Smooth muscle cell of the brain vasculature (primary cell): ENCODE data around the gene SLC7A10.

ENCODE experiments used
- DNase-seq: peaks from one replicate; pipeline ENCODE4 v3.0.0-alpha.2; 2012; ENCODE audit warnings: low read depth, low spot score

The SLC7A10 gene

DNA sequence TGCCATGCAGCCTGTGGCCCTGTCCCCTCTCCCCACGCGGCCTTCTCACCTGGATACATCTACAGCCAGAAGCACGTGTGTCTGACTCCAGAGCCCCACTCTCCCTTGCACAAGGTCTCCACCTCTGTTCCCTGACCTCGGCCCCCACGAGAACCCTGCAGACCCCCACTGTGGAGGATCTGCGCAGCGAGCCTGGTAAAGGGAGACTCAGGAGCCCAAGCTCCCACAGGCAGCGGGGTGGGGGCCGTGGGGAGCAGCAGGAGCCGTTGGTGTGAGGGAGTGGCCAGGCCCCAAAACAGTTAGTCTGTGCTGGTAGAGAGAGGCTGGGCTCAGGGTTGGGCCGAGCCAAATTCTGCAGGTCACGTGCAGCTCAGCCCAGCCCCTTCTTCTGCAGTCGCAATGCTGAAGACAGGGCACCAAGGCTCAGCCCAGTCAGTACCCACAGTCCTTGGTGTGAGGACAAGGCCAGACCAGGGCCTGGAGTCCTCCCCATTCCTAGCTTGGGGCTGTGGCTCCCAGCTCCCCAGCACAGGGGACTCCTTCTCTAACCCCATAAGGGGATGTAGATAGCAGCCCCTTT is 28.7 kb upstream of the SLC7A10 start:
- DNase-seq, result no peak

GRCh38 chr19:33252971-33253370 is 27.3 kb upstream of the SLC7A10 start:
- DNase-seq, result no peak

GRCh38 chr19:33252418-33252962 is 26.8 kb upstream of the SLC7A10 start:
- DNase-seq, result no peak

DNA sequence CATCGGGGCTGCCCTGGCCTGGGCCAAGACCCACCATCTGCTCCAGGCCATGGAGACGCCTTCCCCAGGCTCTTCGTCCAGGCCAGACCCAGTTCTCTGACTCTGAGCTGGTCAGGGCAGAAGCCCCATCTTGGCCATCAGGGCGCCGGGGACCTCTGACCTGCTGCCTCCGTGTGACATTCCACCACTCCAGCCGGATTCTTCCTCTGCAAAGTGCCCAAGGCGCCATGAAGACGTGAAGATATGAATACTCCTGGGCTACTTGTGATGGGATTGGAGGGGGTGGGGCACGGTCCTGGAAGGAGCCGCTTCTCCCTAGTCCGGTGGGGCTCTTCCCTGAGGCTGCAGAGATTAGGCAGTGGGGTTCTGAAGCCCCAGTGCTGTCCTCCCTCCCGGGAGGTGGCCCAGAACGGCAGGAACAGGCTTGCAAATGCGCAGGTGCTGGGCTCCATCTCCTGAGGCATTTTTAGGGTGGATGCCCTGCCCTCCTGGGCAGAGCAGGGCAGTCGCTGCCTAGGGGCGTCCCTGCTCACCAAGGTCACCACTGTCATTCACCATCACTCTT is 26.0 kb upstream of the SLC7A10 start:
- DNase-seq, result no peak

GRCh38 chr19:33251076-33251475 is 25.4 kb upstream of the SLC7A10 start:
- no peak for DNase-seq

DNA sequence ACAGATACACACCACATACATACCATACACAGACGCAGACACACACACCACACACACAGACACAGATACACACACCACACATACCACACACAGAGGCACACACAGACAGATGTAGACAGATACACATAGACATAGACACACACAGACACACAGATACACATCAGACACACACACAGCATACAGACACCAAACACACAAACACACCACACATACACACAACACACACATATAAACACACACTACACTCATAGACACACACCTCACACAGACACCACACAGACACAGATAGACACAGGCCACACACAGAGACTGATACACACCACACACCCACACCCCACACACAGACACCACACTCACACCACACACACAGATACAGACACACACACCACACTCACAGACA is 24.9 kb upstream of the SLC7A10 start:
- no peak for DNase-seq

DNA sequence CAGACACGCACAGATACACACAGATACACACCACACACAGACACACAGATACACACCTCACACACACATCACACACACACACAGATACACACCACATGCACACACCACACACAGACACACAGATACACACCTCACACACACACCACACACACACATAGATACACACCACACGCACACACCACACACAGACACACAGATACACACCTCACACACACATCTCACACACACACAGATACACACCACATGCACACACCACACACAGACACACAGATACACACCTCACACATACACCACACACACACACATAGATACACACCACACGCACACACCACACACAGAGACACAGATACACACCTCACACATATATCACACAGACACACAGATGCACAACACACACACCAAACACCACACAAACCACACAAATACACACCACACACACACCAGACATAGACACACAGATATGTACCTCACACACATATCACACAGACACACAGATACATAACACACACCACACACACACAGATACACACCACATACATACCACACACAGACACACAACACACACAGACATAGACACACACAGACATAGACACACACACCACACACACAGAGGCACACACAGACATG is 24.2 kb upstream of the SLC7A10 start:
- no peak for DNase-seq

- no peak for DNase-seq
These were observed 23.4 kb upstream of the SLC7A10 start for GRCh38 chr19:33248954-33249613.

DNA sequence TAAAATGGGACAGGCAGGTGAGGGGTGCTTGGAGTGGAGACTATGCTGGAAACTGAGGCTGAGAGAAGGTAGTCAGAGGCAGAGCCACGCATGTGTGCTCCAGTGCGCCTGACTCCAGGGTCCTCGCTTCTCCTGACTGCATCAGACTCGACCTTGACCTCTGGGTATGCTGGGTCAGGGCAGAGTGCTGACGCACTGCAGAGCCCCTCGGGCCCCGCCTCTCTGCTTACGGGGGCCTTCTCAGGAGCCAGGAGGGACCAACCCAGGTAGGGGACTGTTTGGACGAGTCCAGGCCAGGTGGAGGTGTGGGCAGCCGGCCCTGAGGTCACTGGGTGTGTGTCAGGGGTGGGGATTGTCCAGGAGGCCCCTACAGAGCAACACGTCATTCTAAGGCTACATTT is 22.9 kb upstream of the SLC7A10 start:
- DNase-seq, result no peak

DNA sequence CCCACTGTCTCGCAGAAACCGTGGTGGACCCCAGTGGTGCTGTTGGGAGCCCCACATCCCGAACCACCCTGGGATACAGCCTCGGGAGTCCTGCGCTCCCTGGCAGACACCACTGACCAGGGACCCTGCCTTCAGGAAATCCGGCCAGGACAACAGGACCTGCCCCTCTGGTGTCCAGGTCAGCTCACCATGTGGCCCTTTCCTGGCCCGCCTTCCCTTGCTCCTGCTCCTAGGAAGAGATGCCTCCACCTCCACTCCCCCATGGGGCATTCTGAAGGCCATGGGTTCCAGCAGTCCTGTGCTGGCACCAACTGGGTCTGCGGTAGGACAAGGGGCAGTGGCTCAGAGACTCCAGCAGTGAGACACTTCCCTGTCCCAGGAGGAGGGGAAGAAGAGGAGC is 22.5 kb upstream of the SLC7A10 start:
- no peak for DNase-seq

DNA sequence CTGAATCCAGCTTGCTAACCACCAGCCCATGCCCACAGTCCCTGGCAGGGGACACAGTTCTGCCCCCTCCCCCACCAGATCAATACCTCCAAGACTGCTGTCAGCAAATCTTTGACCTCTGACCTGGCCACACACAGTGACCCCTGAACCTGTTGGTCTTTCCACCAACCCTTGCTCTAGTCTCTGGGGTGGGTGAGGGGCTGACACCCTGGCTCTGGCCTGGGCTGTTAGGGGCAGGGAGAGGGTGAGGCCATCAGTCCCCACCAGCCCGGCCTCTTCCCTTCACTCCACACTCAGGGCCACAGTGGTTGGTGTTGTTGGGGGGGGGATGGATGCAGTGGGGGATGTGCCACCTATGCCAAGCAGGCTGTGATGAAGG is 21.8 kb upstream of the SLC7A10 start:
- no peak for DNase-seq

- DNase-seq, result no peak
These were observed 21.2 kb upstream of the SLC7A10 start for GRCh38 chr19:33246709-33247440.

- no peak for DNase-seq
These were observed 20.5 kb upstream of the SLC7A10 start for GRCh38 chr19:33245948-33246708.

DNA sequence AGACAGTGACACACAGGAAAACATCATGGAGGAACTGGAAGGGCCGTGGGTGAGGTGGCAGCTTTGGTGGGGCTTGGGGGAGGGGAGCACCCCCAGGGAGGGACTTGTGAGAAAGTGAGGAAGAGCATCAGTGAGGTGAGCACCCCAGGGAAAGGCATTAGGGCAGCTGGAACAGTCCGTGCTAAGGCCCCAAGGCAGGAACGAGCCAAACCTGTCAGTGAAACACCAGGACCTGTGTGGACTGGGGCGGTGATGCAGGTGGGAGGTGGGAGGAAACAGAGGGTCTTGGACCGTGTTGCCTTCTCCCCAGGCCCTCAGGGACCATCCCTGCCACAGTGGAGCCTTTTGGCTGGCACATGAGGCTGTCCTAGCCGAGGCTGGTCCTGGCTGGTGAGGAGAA is 17.3 kb upstream of the SLC7A10 start:
- DNase-seq, result no peak

GRCh38 chr19:33242131-33242530 is 16.5 kb upstream of the SLC7A10 start:
- no peak for DNase-seq

DNA sequence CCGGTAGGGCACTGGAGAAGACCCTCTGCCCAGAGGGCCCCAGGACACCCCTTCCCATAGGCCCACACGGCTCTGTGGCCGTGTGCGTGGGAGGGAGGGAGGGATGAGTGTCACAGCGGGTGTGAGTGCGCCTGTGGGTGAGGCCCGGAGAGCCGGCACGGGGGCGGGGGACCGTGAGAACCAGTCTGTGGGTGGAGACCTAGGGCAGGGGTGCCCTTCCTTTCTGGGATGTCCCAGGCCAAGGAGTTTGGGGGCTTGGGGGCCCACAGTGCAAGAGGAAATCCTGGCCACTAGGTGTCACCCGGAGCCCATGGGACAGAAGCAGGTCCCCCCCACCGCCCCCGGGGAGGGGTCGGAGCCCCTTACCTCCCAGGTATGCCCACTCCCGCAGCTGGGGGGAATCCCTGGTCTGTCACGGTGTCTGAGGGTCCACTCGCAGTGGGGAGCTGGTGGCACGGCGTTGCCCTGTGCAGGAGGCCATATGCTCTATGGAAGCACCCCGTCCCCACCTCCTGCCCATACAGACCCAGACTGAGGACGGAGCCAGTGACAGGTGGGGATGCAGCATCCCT is 16.0 kb upstream of the SLC7A10 start:
- no peak for DNase-seq

GRCh38 chr19:33241091-33241529 is 15.5 kb upstream of the SLC7A10 start:
- no peak for DNase-seq

- no peak for DNase-seq
These were observed 14.6 kb upstream of the SLC7A10 start for GRCh38 chr19:33240181-33240771.

GRCh38 chr19:33239223-33239975 is 13.7 kb upstream of the SLC7A10 start:
- DNase-seq, result no peak
